HCEC 1CT (cell line): ENCODE results near the gene VCL.
"Not testable (repeated sequence)": the region's sequence is repeated elsewhere in the genome, so short reads cannot be mapped to it uniquely, and the experiment has no call there.

Experiments used
- DNase-seq: peaks from one replicate; pipeline ENCODE4 v3.0.0-alpha.2; 2017

Gene VCL

DNA sequence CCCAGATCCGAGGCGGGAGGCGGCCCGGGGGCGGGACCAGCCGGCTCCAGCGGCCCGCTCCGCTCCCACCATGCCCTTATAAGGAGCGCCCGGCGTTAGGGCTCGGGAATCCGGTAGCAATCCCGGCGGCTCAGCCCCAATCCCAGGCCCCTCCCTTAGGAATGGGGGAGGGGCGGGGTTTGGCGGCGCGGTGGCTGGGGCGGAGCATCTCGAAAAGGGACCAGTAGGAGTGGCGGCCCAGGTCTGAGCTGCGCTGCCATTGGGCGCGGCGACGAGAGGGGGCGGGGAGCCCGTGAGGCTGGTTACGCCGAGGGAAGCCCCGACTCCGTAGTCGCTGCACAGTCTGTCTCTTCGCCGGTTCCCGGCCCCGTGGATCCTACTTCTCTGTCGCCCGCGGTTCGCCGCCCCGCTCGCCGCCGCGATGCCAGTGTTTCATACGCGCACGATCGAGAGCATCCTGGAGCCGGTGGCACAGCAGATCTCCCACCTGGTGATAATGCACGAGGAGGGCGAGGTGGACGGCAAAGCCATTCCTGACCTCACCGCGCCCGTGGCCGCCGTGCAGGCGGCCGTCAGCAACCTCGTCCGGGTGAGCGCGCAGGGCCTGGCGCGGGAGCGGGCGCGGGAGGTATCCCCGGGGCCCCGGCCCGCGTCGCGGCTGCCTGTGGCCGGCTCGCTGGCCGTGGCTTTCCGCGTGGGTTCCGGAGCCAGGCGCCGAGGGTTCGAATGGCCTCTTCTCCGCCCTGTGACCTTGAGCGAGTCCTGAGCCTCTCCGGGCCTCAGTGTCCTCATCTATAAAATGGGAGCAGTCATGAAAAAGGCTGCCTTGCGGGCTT, at the start of gene VCL:
TSS of gene VCL (plus strand) at position 330 of the 836 bp plus-strand sequence. CDS start at position 422, 92 bp downstream.
- DNase-seq = peak; percentile 99

DNA sequence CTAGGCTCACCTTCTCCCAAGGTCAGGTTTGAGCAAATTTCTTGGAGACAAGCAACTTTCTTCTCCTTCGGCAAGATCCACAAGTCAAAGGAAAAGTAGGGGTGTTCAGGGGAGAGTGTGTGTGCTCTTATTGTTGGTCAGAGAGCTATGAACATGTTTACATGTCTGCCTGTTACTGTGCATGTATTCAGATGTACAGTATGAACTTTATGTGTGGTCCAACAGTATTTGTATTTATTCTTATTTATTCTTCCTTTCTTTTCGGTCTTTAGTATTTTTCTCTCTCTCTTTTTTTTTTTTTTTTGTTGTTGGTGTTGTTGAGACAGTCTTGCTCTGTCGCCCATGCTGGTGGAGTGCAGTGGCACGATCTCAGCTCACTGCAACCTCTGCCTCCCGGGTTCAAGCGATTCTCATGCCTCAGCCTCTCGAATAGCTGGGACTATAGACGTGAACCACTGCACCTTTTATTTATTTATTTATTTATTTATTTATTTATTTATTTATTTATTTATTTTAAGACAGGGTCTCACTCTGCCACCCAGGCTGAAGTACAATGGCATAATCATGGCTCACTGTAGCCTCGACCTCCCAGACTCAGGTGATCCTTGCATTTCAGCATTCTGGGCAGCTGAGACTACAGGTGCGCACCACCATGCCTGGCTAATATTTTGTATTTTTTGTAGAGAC, 48.8 kb upstream of the VCL start:
- DNase-seq = no peak

DNA sequence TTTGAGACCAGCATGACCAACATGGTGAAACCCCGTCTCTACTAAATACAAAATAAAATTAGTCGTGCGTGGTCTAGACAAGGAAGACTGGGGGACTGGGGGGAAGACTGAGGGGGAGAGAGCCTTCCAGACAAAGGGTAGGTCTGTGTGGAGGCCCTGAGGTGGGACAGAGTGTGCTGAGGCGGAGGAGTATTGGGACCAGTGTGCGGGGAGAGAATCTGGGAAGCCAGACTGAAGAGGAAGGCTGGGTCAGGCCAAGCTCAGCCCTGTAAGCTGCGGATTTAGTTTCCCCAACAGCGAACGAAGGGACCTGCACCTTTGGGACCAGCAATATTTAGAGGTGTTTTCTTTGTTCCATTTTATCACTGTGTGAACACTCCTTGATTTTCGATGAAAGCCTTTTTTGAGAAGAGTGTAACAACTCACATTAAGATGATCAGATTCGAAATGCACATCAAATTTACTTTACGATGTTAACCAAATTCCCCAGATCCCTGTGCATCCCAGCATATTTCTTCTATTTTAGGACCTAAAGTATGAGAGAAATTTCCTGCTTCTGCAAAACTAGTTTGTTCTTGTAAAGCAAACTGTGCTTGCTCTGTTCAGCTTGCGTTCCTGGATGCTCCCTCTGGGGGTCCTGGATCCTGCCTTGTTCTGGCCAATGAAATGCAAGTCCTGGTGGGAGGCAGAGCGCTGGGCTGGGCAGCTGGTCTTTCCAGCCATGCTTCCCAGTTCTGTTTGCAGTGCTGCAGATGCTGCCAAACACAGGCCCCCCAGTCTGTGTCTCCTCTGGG, 47.6 kb upstream of the VCL start:
- no peak for DNase-seq

DNA sequence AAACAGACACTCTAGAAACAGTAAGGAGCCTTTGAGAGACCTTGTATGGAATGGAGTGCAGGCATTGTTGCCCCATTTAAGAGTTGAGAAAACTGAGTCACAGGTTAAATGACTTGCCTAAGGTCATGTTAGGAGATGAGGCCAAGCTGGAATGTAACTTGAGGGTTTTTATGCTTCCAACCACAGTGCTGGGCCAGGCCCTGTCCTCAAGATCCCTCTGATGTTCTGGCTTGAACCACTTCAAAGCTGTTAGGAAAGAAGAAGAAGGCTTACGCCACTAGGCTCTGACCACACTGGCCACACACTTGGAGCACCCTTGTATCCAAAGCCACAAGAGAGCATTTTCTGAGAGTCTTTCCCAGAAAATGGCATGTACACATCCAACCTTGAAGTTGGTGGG, 44.3 kb upstream of the VCL start:
- peak; percentile 47 for DNase-seq

DNA sequence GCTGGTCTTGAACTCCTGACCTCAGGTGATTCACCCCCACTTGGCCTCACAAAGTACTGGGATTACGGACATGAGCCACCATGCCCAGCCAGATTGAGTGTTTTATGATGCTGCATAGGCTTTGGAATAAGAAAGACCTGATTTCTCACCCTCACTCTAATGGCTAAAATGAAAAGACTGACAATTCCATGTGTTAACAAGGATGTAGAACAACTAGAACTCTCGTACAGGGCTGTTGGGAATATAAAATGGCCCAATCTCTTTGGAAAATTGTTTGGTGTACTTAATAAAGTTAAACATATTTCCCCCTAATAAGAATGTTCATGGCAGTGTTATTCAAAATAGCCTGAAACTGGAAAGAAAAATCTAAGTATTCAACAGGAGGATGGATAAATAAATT, 43.2 kb upstream of the VCL start:
- no peak for DNase-seq

DNA sequence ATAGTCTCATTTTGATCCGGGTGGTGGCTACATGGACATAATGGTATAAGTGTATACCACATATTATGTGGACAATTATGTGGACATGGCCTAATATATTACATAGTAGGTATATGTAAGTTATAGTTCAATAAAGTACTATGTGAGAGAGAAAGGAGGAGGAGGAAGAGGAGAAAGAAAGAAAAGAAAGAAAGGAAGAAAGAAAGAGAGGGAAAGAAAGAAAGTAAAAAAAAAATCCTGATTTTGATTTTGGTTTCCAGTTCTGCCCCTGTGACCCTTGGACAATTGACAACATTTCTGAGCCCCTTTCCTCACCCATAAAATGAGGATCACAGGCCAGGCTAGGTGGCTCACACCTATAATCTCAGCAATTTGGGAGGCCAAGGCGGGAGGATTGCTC, 42.2 kb upstream of the VCL start:
- no peak for DNase-seq

DNA sequence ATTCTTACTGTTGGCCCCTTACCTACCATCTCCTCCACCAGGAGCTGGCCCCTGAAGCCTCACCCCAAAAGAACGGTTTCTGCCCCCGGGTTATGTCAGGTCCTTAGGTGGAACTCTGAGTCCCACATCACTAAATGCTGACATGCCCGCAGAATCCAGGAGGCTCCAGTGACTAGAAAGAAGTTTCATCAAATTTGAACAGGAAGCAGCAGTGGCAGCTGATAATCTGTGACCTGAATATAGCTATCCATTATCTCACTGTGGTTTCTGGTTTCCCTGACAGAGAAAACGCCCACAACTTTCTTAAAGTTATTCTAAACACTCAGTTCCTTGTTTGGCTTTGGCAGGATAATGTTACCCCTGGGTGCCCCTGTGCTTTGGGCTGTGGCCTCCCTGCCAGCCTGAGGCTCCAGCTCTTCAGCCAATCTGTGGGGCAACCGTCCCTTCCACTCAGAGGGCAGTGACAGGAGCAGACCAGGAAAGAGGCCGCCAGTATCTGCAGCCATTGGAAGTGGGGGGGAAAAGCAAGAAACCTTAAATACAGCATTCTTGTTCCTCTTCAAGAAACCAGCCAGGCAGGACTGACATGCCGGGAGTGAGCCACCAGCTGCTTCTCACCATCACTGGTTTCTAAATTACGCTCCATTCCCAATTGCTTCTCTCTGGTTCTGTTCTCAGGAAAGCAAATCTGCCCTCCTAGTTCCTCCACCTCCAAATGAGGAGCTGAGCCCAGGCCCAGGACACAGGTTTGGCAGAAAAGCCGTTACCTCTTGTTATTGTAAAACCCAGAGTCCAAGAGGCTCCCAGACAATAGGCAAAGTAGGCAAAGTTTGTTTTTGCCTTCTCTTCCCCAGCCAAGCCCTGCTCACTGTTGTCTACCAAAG, 41.2 kb upstream of the VCL start:
- no peak for DNase-seq

DNA sequence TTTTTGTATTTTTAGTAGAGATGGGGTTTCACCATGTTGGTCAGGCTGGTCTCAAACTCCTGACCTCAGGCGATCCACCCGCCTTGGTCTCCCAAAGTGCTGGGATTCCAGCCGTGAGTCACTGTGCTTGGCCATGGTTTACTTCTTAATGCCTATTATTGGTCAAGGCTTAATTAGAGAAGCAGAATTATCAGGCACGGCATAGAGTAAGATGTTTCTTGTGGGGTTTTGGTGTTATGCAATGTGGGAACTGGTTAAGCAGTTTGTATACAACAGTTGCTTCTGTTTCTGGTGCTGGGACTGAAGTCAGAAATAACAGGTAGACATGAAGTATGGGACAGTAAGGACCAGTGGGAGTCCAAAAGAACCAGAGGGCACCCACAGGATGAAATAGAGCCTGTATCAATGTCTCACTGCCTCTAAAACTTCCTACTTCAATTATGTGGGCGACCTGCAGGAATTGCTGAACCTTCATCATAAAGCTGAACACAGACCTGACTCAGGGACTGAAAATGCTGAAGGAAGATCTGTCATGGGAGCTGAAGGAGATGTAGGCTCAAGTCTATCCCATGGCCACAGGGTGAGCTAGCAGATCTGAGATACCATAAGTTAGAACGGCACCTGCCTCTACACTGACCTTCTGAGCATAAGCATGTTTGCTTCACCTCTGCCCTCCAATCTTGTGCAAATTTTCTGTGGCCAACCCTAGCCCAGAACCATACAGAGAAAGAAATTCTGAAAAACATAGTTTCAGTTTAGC, 38.3 kb upstream of the VCL start:
- no peak for DNase-seq

DNA sequence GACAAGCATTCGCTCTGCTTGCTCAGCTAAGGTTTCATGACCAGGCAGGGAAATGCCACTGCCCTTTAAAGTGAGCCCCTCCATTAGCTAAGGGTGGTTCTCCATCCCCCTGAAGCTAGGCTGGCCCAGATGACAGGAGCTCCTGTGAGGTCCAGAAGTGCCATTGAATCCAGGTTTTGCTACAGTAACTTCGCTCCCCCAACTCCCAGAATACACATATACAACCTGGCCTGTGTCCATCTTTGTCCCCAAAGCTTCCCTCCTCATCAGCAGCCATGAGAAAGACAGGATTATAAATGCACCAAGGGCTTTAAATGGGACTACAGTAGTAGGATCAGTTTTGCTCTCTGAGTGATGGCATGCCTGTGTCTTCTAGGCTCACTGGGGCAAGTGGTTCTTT, 35.5 kb upstream of the VCL start:
- DNase-seq = no peak

DNA sequence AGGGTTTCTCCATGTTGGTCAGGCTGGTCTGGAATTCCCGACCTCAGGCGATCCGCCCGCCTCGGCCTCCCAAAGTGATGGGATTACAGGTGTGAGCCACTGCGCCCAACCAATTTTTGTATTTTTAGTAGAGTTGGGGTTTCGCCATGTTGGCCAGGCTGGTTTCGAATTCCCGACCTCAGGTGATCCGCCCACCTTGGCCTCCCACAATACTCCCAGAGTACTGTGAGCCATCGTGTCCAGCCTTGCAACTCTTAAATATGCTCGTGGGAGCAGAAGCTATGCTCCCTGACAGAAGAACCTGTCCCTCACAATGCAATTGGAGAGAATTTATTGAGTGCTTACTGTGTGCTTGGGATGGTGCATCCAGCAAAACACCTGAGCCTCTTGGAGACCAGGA, 34.4 kb upstream of the VCL start:
- not testable (repeated sequence) for DNase-seq

DNA sequence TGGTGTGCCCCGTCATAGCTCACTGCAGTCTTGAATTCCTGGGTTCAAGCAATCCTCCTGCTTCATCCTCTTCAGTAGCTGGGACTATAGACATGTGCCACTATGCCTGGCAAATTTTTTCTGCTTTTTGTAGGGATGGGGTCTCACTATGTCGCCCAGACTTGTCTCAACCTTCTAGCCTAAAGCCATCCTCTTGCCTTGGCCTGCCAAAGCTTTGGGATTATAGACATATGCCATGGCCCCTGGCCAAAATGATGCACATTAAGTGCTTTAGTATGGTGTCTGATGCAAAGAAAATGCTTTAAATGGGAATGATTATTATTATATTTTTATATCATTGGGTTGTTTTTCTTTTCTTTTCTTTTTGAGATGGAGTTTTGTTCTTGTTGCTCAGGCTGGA, 33.2 kb upstream of the VCL start:
- DNase-seq = no peak

DNA sequence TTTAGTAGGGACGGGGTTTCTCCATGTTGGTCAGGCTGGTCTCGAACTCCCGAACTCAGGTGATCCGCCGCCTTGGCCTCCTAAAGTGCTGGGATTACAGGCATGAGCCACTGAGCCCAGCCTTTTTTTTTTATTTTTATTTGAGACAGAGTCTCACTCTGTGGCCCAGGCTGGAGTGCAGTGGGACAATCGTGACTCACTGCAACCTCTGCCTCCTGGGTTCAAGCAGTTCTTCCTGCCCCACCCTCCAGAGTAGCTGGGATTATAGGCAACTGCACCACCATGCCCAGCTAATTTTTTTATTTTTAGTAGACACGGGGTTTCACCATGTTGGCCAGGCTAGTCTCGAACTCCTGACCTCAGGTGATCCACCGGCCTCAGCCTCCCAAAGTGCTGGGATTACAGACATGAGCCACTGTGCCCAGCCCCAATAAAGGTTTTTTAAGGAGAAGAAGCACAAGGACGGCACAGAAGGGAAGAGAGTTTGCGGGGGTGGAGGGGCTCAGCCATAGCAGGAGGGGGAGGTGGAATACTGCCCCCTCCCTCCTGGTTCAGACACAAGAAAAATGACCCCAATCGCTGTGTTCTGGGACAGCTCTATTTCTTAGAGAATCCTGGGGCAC, 32.5 kb upstream of the VCL start:
- DNase-seq = peak; percentile 64

DNA sequence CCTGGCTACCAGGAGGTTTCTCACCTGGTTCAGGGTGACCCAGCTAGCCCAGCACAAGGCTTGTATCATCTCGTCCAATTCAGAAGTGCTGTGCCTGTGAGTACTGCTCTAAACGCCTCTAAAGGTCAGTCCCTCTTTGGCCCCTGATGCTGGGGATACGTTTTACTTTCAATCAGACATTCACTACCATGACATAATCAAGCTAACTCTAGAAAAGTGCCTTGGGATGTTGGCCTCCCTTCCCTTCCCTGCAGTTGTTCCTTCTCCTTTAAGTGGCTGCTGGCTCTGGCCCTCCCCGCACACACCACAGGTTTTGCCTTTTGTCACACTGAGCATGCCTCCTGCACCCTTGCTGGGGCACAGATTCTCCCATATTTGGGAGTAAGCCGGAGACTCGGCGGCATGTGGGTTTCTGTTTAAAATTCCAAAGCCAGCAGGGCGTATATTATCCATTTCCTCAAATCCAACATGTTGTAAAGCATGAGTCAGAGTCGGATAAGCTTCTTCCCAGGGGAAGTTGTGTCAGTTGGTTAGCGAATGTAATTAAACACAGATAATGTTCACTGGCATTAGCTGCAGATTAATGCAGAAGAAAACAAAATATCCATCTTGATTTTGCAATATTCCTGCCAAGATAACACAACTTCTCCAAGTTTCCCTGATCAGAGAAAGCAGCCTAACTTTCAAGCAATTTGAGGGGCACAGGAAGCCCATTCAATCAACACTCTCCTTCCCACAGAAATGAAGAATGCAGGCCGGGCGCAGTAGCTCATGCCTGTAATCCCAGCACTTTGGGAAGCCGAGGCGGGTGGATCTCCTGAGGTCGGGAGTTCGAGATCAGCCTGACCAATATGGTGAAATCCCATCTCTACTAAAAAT, 31.8 kb upstream of the VCL start:
- peak; percentile 100 for DNase-seq

DNA sequence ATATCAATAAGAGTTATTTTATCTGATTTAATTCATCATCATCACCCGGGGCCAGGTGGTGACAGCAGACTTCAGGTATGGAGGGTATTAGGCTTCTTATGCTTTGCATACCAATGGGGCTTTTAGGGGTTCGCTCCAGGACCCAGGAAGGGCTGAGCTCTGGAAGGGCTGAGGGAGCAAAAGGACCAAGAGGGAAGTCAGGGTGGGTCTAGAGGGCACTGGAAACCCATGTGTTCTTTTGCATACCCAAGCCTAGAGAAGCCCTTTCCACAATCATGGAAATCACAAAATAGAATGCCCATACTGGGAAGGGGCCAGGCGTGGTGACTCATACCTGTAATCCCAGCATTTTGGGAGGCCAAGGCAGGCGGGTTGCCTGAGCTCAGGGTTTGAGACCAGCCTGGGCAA, 30.9 kb upstream of the VCL start:
- no peak for DNase-seq

DNA sequence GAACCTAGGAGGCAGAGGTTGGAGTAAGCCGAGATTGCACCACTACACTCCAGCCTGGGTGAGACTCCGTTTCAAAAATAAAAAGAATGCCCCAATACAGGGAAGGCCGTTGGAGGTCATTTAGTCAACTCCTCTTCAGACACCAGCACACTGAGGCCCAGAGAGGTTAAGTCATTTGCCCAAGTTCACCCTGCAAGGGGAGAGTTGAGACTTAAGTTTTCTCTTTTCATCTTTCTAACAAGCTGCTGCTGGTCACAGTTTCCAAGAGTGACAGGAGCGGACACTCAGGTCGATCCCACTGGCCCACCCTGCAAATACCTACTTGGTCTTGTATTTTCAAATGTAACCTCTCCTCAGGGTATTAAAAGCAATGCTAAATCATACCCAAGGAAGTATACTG, 30.4 kb upstream of the VCL start:
- DNase-seq = no peak

DNA sequence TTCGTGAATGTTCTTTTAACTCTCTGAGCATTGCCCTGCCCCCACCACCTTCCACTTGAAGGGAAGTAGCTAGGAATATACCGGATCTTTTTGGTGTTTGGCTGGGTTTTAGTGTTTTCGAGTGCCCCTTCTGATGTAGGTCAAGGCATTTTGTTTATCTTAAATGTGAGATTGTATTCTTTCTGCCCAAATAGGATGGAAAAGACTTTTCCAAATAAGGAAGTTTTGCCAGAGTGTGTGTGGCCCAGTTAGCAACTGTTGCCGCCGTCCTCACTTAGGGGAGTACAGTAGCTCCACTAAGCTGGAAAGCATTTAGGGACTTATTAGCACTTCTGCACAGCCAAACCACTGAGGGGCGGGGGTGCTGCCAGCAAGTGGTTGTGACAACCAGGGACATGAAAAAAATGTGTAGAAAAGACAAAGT, 29.8 kb upstream of the VCL start:
- peak; percentile 75 for DNase-seq

DNA sequence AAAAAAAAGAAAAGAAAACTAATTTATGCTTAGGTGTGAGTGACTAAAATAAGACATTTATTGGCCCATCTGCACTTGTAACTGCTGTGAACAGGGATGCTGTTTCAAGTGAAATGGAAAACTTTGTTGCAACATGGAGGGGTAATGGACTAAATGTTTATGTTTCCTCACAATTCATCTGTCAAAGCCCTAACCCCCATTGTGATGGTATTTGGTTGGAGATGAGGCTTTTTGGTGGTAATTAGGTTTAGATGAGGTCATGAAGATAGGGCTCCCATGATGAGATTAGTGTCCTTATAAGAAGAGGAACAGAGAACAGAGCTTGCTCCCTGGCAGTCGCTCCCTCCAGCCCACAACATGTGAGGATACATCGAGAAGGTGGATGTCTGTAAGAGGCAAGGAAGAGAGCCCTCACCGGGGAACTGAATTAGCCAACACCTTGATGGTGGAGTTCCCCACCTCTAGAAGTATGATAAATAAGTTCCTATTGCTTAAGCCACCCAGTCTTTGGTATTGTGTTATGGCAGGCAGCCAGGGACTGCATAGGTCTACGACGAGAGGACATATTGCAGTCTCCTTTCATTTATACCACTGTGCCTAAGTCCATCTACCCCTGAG, 28.6 kb upstream of the VCL start:
- DNase-seq = no peak

DNA sequence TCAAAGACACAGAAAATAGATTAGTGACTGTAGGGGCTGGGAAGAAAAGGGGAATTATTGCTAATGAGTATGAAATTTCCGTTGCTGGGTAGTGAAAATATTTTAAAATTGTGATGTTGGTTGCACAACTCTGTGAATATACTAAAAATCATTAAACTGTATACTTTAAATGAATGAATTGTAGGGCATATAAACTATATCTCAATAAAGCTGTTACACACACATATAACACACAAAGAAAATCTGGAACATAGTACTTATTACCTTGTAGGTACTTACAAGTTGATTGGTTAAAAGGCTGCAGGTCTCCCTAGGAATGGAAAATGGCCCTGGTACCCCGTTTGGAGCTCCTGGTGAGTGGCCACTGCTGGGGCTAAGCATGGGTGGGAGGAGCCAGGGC, 27.1 kb upstream of the VCL start:
- DNase-seq = no peak

DNA sequence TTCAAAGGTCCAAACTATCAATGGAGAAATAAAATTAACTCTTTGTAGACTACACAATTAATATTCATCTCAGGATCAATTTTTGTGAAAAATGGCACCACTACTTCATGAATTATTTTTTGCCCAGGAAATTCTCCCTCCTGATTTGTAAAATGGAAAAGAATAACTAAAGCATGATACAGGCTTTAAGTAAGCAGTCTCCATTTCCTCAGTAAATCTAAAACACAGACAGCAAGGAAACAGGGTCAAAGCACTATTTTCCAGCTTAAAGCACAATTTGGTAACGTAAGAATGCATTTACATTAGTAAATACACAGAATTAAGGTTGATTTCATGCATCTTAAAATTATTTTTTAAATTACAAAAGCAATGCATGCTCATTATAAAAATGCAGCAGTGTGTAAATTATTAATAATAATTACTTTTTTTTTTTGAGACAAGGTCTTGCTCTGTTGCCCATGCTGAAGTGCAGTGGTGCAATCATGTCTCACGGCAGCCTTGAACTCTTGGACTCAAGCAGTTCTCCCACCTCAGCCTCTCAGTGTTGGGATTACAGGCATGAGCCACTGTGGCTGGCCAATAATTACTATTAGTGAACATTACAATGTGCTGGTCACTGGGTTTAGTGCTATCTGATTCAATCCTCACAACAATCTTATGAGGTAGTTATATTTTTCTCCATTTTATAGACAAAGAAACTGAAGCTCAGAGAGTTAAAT, 26.1 kb upstream of the VCL start:
- DNase-seq = no peak
